ENCODE data around the gene NUP214. TPM values are rescaled to one million over a fixed set of nuclear protein-coding genes. Genes with fewer than 3 reads are reported as not detected.

The NUP214 gene
- total and polyA plus RNA-seq, 4 donors, result 6.6 to 63.6 (median 40.3) TPM

GRCh38 chr9:131085370-131086122 lies 39.8 kb upstream of the NUP214 start:
- ATAC-seq (ENCODE audit: low FRiP score) (no peak), DNase-seq (no peak)
- Histone ChIP-seq H3K4me1 (ENCODE audit: control insufficient read depth in 1 of 2, insufficient read depth in 2 of 2, low read length in 2 of 2) (no peaks in the 10 kb centered on the region), H3K36me3 (ENCODE audit: control insufficient read depth in 1 of 2, insufficient read depth in 2 of 2, low read length in 1 of 2) (no peaks in the 10 kb centered on the region), H3K4me3 (ENCODE audit: low read length in 2 of 2) (no peak overlapping the region), H3K9me3 (ENCODE audit: control insufficient read depth, low read length) (no peaks in the 10 kb centered on the region), H3K27me3 (ENCODE audit: control insufficient read depth in 1 of 2, insufficient read depth in 2 of 2, low read length in 1 of 2) (no peaks in the 10 kb centered on the region), H3K27ac (ENCODE audit: low read depth in 1 of 2, low read length in 2 of 2) (no peak overlapping the region)
- WGBS, 2 donors, result 78 to 87% methylated on average over 23 of the region's 23 CpGs
- intact Hi-C loops (cut with DNase I), result no loop called here

GRCh38 chr9:131087354-131087893 lies 38.0 kb upstream of the NUP214 start:
- no peak for ATAC-seq (ENCODE audit: low FRiP score)
- H3K27me3 ChIP-seq (ENCODE audit: control insufficient read depth in 1 of 2, insufficient read depth in 2 of 2, low read length in 1 of 2), result no peaks in the 10 kb centered on the region
- no peaks in the 10 kb centered on the region for H3K36me3 ChIP-seq (ENCODE audit: control insufficient read depth in 1 of 2, insufficient read depth in 2 of 2, low read length in 1 of 2)
- H3K4me3 ChIP-seq (ENCODE audit: low read length in 2 of 2), result no peak overlapping the region
- no peaks in the 10 kb centered on the region for H3K9me3 ChIP-seq (ENCODE audit: control insufficient read depth, low read length)
- H3K4me1 ChIP-seq (ENCODE audit: control insufficient read depth in 1 of 2, insufficient read depth in 2 of 2, low read length in 2 of 2), result no peaks in the 10 kb centered on the region
- intact Hi-C loops (cut with DNase I), result no loop called here
- DNase-seq, result no peak
- 87 to 89% methylated on average over 19 of the region's 19 CpGs for WGBS, 2 donors
- no peak overlapping the region for H3K27ac ChIP-seq (ENCODE audit: low read depth in 1 of 2, low read length in 2 of 2)

GRCh38 chr9:131090025-131090787 lies 35.2 kb upstream of the NUP214 start:
- Histone ChIP-seq H3K4me3 (ENCODE audit: low read length in 2 of 2) (no peak overlapping the region), H3K27me3 (ENCODE audit: control insufficient read depth in 1 of 2, insufficient read depth in 2 of 2, low read length in 1 of 2) (no peaks in the 10 kb centered on the region), H3K27ac (ENCODE audit: low read depth in 1 of 2, low read length in 2 of 2) (no peak overlapping the region), H3K4me1 (ENCODE audit: control insufficient read depth in 1 of 2, insufficient read depth in 2 of 2, low read length in 2 of 2) (no peaks in the 10 kb centered on the region), H3K9me3 (ENCODE audit: control insufficient read depth, low read length) (no peaks in the 10 kb centered on the region), H3K36me3 (ENCODE audit: control insufficient read depth in 1 of 2, insufficient read depth in 2 of 2, low read length in 1 of 2) (no peaks in the 10 kb centered on the region)
- ATAC-seq (ENCODE audit: low FRiP score) (no peak), DNase-seq (no peak)
- intact Hi-C loops (cut with DNase I), result no loop called here
- WGBS, 2 donors, result 90 to 91% methylated on average over 13 of the region's 13 CpGs

GRCh38 chr9:131091352-131091992 lies 33.9 kb upstream of the NUP214 start:
- H3K9me3 ChIP-seq (ENCODE audit: control insufficient read depth, low read length), result no peaks in the 10 kb centered on the region
- intact Hi-C loops (cut with DNase I), result no loop called here
- no peaks in the 10 kb centered on the region for H3K27me3 ChIP-seq (ENCODE audit: control insufficient read depth in 1 of 2, insufficient read depth in 2 of 2, low read length in 1 of 2)
- ATAC-seq (ENCODE audit: low FRiP score) (no peak), DNase-seq (no peak)
- WGBS, 2 donors, result 90 to 91% methylated on average over 19 of the region's 19 CpGs
- no peaks in the 10 kb centered on the region for H3K4me1 ChIP-seq (ENCODE audit: control insufficient read depth in 1 of 2, insufficient read depth in 2 of 2, low read length in 2 of 2)
- H3K4me3 ChIP-seq (ENCODE audit: low read length in 2 of 2), result no peak overlapping the region
- H3K36me3 ChIP-seq (ENCODE audit: control insufficient read depth in 1 of 2, insufficient read depth in 2 of 2, low read length in 1 of 2), result no peaks in the 10 kb centered on the region
- no peak overlapping the region for H3K27ac ChIP-seq (ENCODE audit: low read depth in 1 of 2, low read length in 2 of 2)

GRCh38 chr9:131092030-131092429 lies 33.4 kb upstream of the NUP214 start:
- DNase-seq, result no peak
- H3K4me1 ChIP-seq (ENCODE audit: control insufficient read depth in 1 of 2, insufficient read depth in 2 of 2, low read length in 2 of 2), result no peaks in the 10 kb centered on the region
- intact Hi-C loops (cut with DNase I), result no loop called here
- no peaks in the 10 kb centered on the region for H3K9me3 ChIP-seq (ENCODE audit: control insufficient read depth, low read length)
- no peak overlapping the region for H3K4me3 ChIP-seq (ENCODE audit: low read length in 2 of 2)
- no peak for ATAC-seq (ENCODE audit: low FRiP score)
- no peaks in the 10 kb centered on the region for H3K27me3 ChIP-seq (ENCODE audit: control insufficient read depth in 1 of 2, insufficient read depth in 2 of 2, low read length in 1 of 2)
- no peak overlapping the region for H3K27ac ChIP-seq (ENCODE audit: low read depth in 1 of 2, low read length in 2 of 2)
- 85 to 91% methylated on average over 6 of the region's 6 CpGs for WGBS, 2 donors
- H3K36me3 ChIP-seq (ENCODE audit: control insufficient read depth in 1 of 2, insufficient read depth in 2 of 2, low read length in 1 of 2), result no peaks in the 10 kb centered on the region

GRCh38 chr9:131092548-131093440 lies 32.6 kb upstream of the NUP214 start:
- Histone ChIP-seq H3K4me3 (ENCODE audit: low read length in 2 of 2) (no peak overlapping the region), H3K27me3 (ENCODE audit: control insufficient read depth in 1 of 2, insufficient read depth in 2 of 2, low read length in 1 of 2) (no peaks in the 10 kb centered on the region), H3K4me1 (ENCODE audit: control insufficient read depth in 1 of 2, insufficient read depth in 2 of 2, low read length in 2 of 2) (no peaks in the 10 kb centered on the region), H3K27ac (ENCODE audit: low read depth in 1 of 2, low read length in 2 of 2) (no peak overlapping the region), H3K9me3 (ENCODE audit: control insufficient read depth, low read length) (no peaks in the 10 kb centered on the region), H3K36me3 (ENCODE audit: control insufficient read depth in 1 of 2, insufficient read depth in 2 of 2, low read length in 1 of 2) (no peaks in the 10 kb centered on the region)
- 83 to 86% methylated on average over 24 of the region's 24 CpGs for WGBS, 2 donors
- intact Hi-C loops (cut with DNase I), result no loop called here
- ATAC-seq (ENCODE audit: low FRiP score), result no peak
- DNase-seq, result no peak

- H3K4me1 ChIP-seq (ENCODE audit: control insufficient read depth in 1 of 2, insufficient read depth in 2 of 2, low read length in 2 of 2), result no peaks in the 10 kb centered on the region
- H3K36me3 ChIP-seq (ENCODE audit: control insufficient read depth in 1 of 2, insufficient read depth in 2 of 2, low read length in 1 of 2), result no peaks in the 10 kb centered on the region
- DNase-seq (no peak), ATAC-seq (ENCODE audit: low FRiP score) (no peak)
- H3K27me3 ChIP-seq (ENCODE audit: control insufficient read depth in 1 of 2, insufficient read depth in 2 of 2, low read length in 1 of 2), result no peaks in the 10 kb centered on the region
- no peak overlapping the region for H3K4me3 ChIP-seq (ENCODE audit: low read length in 2 of 2)
- no peak overlapping the region for H3K27ac ChIP-seq (ENCODE audit: low read depth in 1 of 2, low read length in 2 of 2)
- 88 to 90% methylated on average over 5 of the region's 5 CpGs for WGBS, 2 donors
- intact Hi-C loops (cut with DNase I), result no loop called here
- H3K9me3 ChIP-seq (ENCODE audit: control insufficient read depth, low read length), result no peaks in the 10 kb centered on the region
Measured at GRCh38 chr9:131094015-131094414, 31.4 kb upstream of the NUP214 start.

- Histone ChIP-seq H3K4me3 (ENCODE audit: low read length in 2 of 2) (no peak overlapping the region), H3K4me1 (ENCODE audit: control insufficient read depth in 1 of 2, insufficient read depth in 2 of 2, low read length in 2 of 2) (no peaks in the 10 kb centered on the region), H3K27me3 (ENCODE audit: control insufficient read depth in 1 of 2, insufficient read depth in 2 of 2, low read length in 1 of 2) (no peaks in the 10 kb centered on the region), H3K27ac (ENCODE audit: low read depth in 1 of 2, low read length in 2 of 2) (no peak overlapping the region), H3K9me3 (ENCODE audit: control insufficient read depth, low read length) (no peaks in the 10 kb centered on the region), H3K36me3 (ENCODE audit: control insufficient read depth in 1 of 2, insufficient read depth in 2 of 2, low read length in 1 of 2) (no peaks in the 10 kb centered on the region)
- no peak for ATAC-seq (ENCODE audit: low FRiP score)
- intact Hi-C loops (cut with DNase I), result no loop called here
- WGBS, 2 donors, result 21 to 25% methylated on average over 12 of the region's 12 CpGs
- DNase-seq, result no peak
Measured at GRCh38 chr9:131094622-131095021, 30.8 kb upstream of the NUP214 start.

Data from aorta (tissue), 5 donors.